ENCODE measurements around the gene FIP1L1. TPM values are rescaled to one million over a fixed set of nuclear protein-coding genes. Genes with fewer than 3 reads are reported as not detected.

Gene FIP1L1
- total RNA-seq = 75.9 TPM

GRCh38 chr4:53377319-53378170 lies at the start of gene FIP1L1:
Gene FIP1L1 (plus strand): TSS chr4:53377641. CDS start chr4:53377839, 198 bp downstream.

GRCh38 chr4:53365486-53366300 lies 11.7 kb upstream of the FIP1L1 start, which contains the start of gene SCFD2:
Gene SCFD2 (minus strand): TSS chr4:53366061.

Other genes starting within 250 kb of the FIP1L1 start
- gene SCFD2, start 11.6 kb upstream of the FIP1L1 start, total RNA-seq = 27.0 TPM
- gene LNX1, start 213.8 kb downstream of the FIP1L1 start, total RNA-seq = 19.3 TPM